Osteoblast (primary cell): ENCODE data around the gene FRMD4A. TPM values are rescaled to one million over a fixed set of nuclear protein-coding genes. Genes with fewer than 3 reads are reported as not detected.

Experiments
- DNase-seq: peaks from one replicate; pipeline ENCODE4 v3.0.0; 2011; ENCODE audit warnings: low spot score, mixed read lengths; ENCODE audit not compliant: insufficient read length; ENCODE audit errors: missing footprints
- H2AFZ ChIP-seq: 2 replicates; pipeline ENCODE4 v1.6.0; 2011; ENCODE audit warnings: mild to moderate bottlenecking, low read length
- H3K27ac ChIP-seq: 2 replicates; pipeline ENCODE4 v1.5.1; 2011; ENCODE audit warnings: mild to moderate bottlenecking, low read depth, low read length, moderate library complexity
- H3K27me3 ChIP-seq: 2 replicates; pipeline ENCODE4 v1.6.0; 2012; ENCODE audit warnings: mild to moderate bottlenecking, control low read depth, inconsistent platforms, low read length, moderate library complexity; ENCODE audit not compliant: insufficient read depth
- H3K36me3 ChIP-seq: 2 replicates; pipeline ENCODE4 v1.5.1; 2011; ENCODE audit warnings: mild to moderate bottlenecking, low read length, control low read depth, moderate library complexity; ENCODE audit not compliant: insufficient read depth
- H3K4me1 ChIP-seq: 2 replicates; pipeline ENCODE4 v1.5.1; 2011; ENCODE audit warnings: mild to moderate bottlenecking, low read length, control low read depth, moderate library complexity; ENCODE audit not compliant: insufficient read depth
- H3K4me2 ChIP-seq: 2 replicates; pipeline ENCODE4 v1.6.0; 2011; ENCODE audit warnings: mild to moderate bottlenecking, low read length; ENCODE audit not compliant: insufficient read depth
- H3K4me3 ChIP-seq: fragments of 200-600 bp; sonication (generic); 3 replicates; pipeline ENCODE4 v1.5.1; 2012; ENCODE audit warnings: mild to moderate bottlenecking, low read length, inconsistent platforms; ENCODE audit not compliant: insufficient read depth
- H3K79me2 ChIP-seq: 2 replicates; pipeline ENCODE4 v1.6.0; 2012; ENCODE audit warnings: mild to moderate bottlenecking, low read length, control low read depth, inconsistent platforms; ENCODE audit not compliant: insufficient read depth
- H3K9me3 ChIP-seq: 2 replicates; pipeline ENCODE4 v1.5.1; 2011; ENCODE audit warnings: low read depth, low read length, control low read depth
- H4K20me1 ChIP-seq: 2 replicates; pipeline ENCODE4 v1.6.0; 2012; ENCODE audit warnings: mild to moderate bottlenecking, low read length, control low read depth; ENCODE audit not compliant: insufficient read depth
- CTCF ChIP-seq: IDR thresholded peaks from 2 replicates; pipeline ENCODE4 v1.5.1; 2011; ENCODE audit warnings: mild to moderate bottlenecking, low read depth, low read length, moderate library complexity; ENCODE audit errors: extremely low read depth
- total RNA-seq: library from RNA; depleted of rRNA; stranded (reverse); fragments of >200 nt; gene quantifications from 2 replicates; pipeline ENCODE4 v1.2.3, GENCODE V29; 2012

FRMD4A gene
- total RNA-seq, 1 donor, result 41.3 TPM

DNA sequence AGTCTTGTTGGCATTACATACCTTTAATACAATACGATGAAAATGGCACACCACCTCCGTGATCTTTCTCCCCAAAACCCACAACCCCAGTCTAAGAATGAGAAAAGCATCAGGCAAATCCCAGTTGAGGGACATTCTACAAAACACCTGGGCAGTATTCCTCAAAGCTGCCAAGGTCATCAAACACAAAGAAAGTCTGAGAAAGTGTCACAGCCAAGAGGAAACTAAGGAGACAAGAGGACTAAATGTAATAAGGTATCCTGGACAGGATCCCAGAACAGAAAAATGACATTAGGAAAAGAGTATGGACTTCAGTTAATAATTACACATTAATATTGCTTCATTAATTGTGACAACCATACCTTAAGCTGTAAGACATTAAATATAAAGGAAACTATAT lies 14.5 kb upstream of the FRMD4A start:
- H3K79me2 ChIP-seq, result no peaks in the 10 kb centered on the region
- H3K27ac ChIP-seq, result no peak overlapping the region
- H4K20me1 ChIP-seq, result no peaks in the 10 kb centered on the region
- no peak for TF ChIP-seq CTCF
- H3K4me2 ChIP-seq, result no peak overlapping the region
- H2AFZ ChIP-seq, result no peak overlapping the region
- peaks cover 24% of the 10 kb centered on the region for H3K27me3 ChIP-seq
- H3K4me1 ChIP-seq, result no peaks in the 10 kb centered on the region
- DNase-seq, result no peak
- H3K4me3 ChIP-seq, result no peak overlapping the region
- no peaks in the 10 kb centered on the region for H3K36me3 ChIP-seq
- H3K9me3 ChIP-seq, result no peaks in the 10 kb centered on the region

DNA sequence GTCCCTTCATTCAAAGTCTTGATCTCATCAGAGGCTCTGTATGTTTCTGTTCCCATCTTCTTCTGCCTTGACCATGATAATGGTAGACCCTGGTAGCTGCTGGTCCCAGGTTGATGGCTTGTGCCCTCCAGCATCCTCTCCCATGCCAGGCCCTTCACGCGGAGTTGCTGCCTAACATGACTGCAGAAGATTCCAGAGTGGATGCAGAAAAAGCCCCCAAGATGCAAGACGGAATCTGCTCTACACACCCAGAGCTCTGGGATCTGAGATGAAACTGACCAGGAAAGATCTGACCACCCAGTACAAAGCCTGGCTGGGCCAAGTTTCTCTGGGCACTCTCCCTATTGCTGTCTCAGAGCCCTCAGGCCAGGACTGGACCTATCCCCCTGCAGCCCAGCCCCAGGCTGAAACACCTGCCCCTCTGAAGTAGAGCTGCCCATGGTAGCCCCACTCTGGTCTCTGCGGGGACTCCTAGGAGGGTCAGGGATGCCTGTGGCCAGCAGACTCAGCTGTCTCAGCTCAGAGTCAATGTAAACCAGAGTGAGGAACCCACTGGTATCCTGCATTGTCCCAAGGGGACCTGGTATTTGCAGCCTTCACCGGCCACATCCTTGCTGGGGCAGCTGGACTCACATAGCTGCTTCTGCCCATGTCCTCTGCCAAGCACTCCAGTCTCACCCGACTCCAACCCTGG lies 9.5 kb upstream of the FRMD4A start:
- H3K27me3 ChIP-seq, result peaks cover 37% of the 10 kb centered on the region
- H4K20me1 ChIP-seq, result no peaks in the 10 kb centered on the region
- no peaks in the 10 kb centered on the region for H3K79me2 ChIP-seq
- no peaks in the 10 kb centered on the region for H3K36me3 ChIP-seq
- TF ChIP-seq CTCF, result no peak
- no peak for DNase-seq
- no peaks in the 10 kb centered on the region for H3K4me1 ChIP-seq
- no peak overlapping the region for H3K4me2 ChIP-seq
- no peak overlapping the region for H3K27ac ChIP-seq
- no peaks in the 10 kb centered on the region for H3K9me3 ChIP-seq
- no peak overlapping the region for H2AFZ ChIP-seq
- H3K4me3 ChIP-seq, result no peak overlapping the region

- H3K4me3 ChIP-seq, result no peak overlapping the region
- H3K4me2 ChIP-seq, result no peak overlapping the region
- H3K36me3 ChIP-seq, result no peaks in the 10 kb centered on the region
- H3K27ac ChIP-seq, result no peak overlapping the region
- DNase-seq, result no peak
- no peaks in the 10 kb centered on the region for H3K4me1 ChIP-seq
- no peak overlapping the region for H2AFZ ChIP-seq
- TF ChIP-seq CTCF, result no peak
- no peaks in the 10 kb centered on the region for H4K20me1 ChIP-seq
- peaks cover 52% of the 10 kb centered on the region for H3K27me3 ChIP-seq
- no peaks in the 10 kb centered on the region for H3K9me3 ChIP-seq
- H3K79me2 ChIP-seq, result no peaks in the 10 kb centered on the region
Measured at GRCh38 chr10:14336736-14337135, 6.0 kb upstream of the FRMD4A start.

- no peaks in the 10 kb centered on the region for H3K36me3 ChIP-seq
- no peak overlapping the region for H3K4me3 ChIP-seq
- DNase-seq, result no peak
- H3K79me2 ChIP-seq, result no peaks in the 10 kb centered on the region
- no peak overlapping the region for H3K4me2 ChIP-seq
- H4K20me1 ChIP-seq, result no peaks in the 10 kb centered on the region
- H3K4me1 ChIP-seq, result no peaks in the 10 kb centered on the region
- H2AFZ ChIP-seq, result no peak overlapping the region
- TF ChIP-seq CTCF, result no peak
- no peak overlapping the region for H3K27ac ChIP-seq
- H3K27me3 ChIP-seq, result peaks cover 66% of the 10 kb centered on the region
- H3K9me3 ChIP-seq, result no peaks in the 10 kb centered on the region
Measured at GRCh38 chr10:14334771-14335170, 4.0 kb upstream of the FRMD4A start.
